Globus pallidus (tissue), 1 donor: Measurements from ENCODE around the gene EGF.
"Not testable (repeated sequence)": the region's sequence is repeated elsewhere in the genome, so short reads cannot be mapped to it uniquely, and the experiment has no call there.

Source experiments
- DNase-seq: peaks from one replicate; pipeline ENCODE4 v3.0.0-alpha.2; 2015; ENCODE audit warnings: low spot score

The EGF gene

GRCh38 chr4:109914322-109914721, 1.6 kb downstream of the EGF start:
- no peak for DNase-seq

GRCh38 chr4:109915385-109916026, 2.8 kb downstream of the EGF start:
- DNase-seq: no peak

- DNase-seq: no peak
Observed at GRCh38 chr4:109916027-109916409, 3.3 kb downstream of the EGF start.

GRCh38 chr4:109921384-109921808, 8.7 kb downstream of the EGF start:
- DNase-seq: no peak

GRCh38 chr4:109925396-109925795, 12.7 kb downstream of the EGF start:
- DNase-seq: no peak

- DNase-seq: no peak
Observed at GRCh38 chr4:109928327-109929045, 15.8 kb downstream of the EGF start.

GRCh38 chr4:109930464-109930863, 17.8 kb downstream of the EGF start:
- DNase-seq: no peak

GRCh38 chr4:109930872-109931271, 18.2 kb downstream of the EGF start:
- DNase-seq: no peak

GRCh38 chr4:109931318-109931717, 18.6 kb downstream of the EGF start:
- no peak for DNase-seq

GRCh38 chr4:109937352-109937751, 24.7 kb downstream of the EGF start:
- DNase-seq: not testable (repeated sequence)

GRCh38 chr4:109939190-109939589, 26.5 kb downstream of the EGF start:
- DNase-seq: no peak

- DNase-seq: no peak
Observed at GRCh38 chr4:109942292-109942926, 29.7 kb downstream of the EGF start.

- DNase-seq: no peak
Observed at GRCh38 chr4:109943745-109944144, 31.1 kb downstream of the EGF start.

GRCh38 chr4:109944591-109944990, 31.9 kb downstream of the EGF start:
- DNase-seq: no peak

- DNase-seq: no peak
Observed at GRCh38 chr4:109945056-109945455, 32.4 kb downstream of the EGF start.

GRCh38 chr4:109946120-109946519, 33.4 kb downstream of the EGF start:
- DNase-seq: no peak

GRCh38 chr4:109947457-109947856, 34.8 kb downstream of the EGF start:
- no peak for DNase-seq

- no peak for DNase-seq
Observed at GRCh38 chr4:109947918-109948317, 35.2 kb downstream of the EGF start.

GRCh38 chr4:109949099-109949718, 36.5 kb downstream of the EGF start:
- not testable (repeated sequence) for DNase-seq

- DNase-seq: no peak
Observed at GRCh38 chr4:109952612-109953011, 39.9 kb downstream of the EGF start.

GRCh38 chr4:109953556-109953955, 40.9 kb downstream of the EGF start:
- DNase-seq: no peak

- no peak for DNase-seq
Observed at GRCh38 chr4:109955146-109955545, 42.5 kb downstream of the EGF start.

GRCh38 chr4:109957227-109957626, 44.5 kb downstream of the EGF start:
- no peak for DNase-seq
